Measurements from ENCODE around the gene STEAP3.

GRCh38 chr2:119254601-119255080 lies 31.0 kb downstream of the STEAP3 start:
- no peak for TF ChIP-seq CTCF (IDR thresholded peaks at IDR 0.05)
- no peak for TF ChIP-seq POLR2AphosphoS5 (IDR thresholded peaks at IDR 0.05)
- TF ChIP-seq POLR2A (IDR thresholded peaks at IDR 0.05) = no peak

Measured in suprapubic skin (tissue), 4 donors.